MV-4-11 (cell line): ENCODE measurements around the gene LYL1.
A peak's percentile ranks its signal among the peaks of the same experiment; 100 is the strongest.

Source experiments
- DNase-seq: peaks from one replicate; lab custom pipeline; 2025; lab: John Stamatoyannopoulos, UW

LYL1 gene

DNA sequence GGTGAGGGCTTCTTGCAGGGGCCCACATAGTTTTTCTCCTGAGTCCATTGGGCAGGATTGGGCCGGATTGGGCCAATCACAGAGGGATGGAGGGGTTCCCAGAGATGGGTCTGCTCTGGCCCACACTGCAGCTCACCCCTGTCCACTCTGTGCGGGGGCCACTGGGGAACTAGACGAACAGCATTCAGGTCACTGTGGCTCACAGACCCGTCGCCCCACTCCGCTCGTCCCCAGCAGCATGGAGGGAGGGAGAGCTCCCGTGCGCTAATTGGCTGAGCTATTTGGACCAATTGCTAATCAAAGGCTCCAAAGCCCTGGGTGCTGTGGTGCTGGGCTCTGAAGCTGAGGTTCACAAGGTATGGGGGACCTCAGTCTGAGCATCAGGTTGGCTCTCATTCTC lies 26.7 kb upstream of the LYL1 start:
- no peak for DNase-seq

DNA sequence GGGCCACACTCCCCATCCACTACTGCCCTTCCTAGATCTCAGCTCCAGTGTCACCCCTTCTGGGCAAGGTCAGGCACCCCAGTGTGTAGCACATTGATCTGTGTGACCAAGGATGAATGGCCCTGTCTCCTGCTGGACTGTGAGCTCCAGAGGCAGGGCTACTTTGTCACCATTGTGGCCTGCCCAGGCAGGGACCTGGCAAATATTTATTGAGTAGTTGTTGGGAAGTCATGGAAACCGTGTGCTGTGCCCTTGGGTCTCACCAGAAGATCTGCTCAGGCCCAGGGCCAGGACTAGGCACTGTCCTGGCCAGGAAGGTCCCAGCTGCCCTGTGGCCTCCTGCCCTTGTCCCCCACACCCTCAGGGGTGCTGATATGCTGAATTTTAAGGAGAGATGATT lies 25.9 kb upstream of the LYL1 start:
- no peak for DNase-seq

DNA sequence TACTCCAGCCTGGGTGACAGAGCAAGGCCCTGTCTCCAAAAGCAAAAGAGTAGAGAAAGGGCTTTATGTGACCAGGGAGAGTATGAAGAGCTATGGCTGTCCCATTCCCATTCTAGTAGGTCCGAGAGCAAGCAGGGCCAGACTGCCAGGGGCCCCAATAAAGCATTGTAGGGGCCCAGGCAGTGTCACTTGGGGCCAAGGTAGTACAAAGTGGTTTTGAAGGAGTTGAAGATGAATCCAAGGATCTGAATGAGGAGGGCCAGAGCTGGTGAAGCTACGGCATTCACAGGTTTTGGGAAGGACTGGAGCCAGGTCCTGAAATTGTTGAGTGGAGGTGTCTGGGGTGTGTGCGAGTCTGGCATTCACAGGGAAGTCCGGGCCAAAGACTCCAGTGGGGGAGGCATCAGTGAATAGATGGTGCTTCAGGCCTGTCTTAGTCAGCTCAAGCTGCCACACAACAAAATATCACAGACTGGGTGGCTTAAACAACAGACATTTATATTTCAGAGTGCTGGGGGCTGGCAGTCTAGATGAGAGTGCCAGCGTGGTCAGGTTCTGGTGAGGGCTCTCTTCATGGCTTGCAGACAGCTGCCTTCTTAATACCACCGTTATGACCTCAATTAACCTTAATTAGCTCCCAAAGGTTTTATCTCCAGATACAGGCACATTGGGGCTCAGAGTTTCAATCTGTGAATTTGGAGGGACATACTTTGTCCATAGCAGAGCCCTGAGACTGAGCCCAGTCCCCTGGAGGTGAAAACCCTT lies 25.3 kb upstream of the LYL1 start:
- DNase-seq: no peak

DNA sequence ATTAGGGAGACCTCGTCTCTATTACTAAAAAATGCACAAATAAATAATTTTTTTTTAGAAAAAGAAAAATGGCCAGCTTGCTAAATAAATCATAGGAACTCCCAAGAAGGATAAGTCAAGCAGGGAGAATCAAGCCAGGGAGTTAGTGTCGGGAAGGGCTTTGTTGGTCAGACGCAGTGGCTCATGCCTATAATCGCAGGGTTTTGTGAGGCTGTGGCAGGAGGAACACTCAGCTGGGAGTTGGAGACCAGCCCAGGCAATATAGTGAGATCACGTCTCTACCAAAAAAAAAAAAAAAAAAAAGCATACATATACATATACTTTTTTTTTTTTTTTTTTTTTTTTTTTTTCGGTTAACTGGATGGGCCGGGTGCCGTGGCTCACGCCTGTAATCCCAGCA lies 24.4 kb upstream of the LYL1 start:
- DNase-seq: no peak

DNA sequence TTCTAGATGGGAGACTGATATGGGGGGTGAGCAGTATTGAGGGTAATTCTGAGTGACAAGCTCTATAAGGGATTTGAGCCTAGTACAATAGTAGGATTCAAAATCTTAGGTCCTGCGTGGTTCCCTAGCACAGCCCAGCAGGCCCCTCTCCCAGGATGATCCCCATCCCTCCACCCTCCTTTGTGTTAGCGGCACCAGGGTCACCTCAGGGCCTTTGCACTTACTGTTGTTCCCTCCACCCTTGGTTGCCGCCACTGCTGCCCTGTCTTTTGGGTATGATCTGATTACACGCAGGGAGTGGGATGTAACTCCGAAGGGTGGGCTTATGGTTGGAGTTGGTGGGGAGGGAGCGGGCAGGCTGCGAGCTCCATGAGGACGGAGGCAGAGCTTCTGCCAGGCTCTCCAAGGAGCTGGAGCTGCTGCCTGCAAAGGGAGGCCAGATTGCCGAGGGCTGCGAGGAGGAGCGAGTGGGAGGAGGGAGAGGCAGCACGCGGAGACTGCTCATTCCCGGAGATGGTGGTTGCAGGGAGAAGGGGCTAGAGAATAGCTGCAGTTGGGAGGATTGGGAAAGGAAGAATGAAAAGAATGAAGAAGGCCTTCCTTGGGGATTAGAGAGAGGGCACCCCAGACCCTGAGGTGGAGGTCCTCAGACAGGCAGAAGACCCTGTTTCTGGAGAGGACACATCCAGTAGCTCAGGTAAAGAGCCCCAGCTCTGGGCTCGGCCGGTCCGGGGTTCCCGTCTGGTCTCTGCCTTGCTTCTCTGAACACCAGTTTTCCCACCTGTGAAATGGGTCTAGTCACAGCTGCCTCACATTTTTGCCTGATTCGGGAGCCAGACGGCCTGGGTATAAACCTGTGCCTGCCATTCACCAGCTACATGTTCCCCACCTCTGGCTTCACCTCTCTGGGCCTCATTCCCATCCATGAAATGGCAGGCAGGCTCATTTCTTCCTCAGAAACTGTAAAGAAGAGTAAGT lies 20.6 kb upstream of the LYL1 start:
- no peak for DNase-seq

DNA sequence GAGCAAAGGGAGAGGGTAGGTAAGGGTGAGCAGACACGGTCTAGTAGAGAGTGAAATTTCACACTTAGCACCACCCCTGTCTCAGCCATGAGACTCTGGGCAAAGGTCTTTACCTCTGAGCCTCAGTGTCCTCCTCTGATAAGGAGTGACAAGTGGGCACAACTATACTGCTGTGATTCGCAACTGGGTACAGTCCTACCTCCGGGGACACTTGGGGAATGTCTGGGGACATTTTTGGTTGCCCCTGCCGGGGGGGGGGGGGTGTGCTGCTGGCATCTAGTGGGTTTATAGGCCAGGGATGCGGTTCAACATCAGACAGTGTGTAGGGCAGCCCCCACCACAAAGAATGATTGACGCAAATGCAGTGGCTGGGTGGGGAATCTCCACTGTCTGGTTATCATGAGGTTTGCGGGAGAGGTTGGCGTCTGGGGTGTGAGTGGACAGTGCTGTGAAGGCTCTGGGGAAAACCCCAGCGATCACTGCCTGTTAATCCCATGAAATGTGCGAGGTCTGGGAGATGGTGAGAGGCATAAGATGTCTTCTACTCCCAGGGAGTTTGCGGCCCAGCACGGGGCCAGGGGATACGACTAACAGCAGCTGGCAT lies 19.7 kb upstream of the LYL1 start:
- no peak for DNase-seq

DNA sequence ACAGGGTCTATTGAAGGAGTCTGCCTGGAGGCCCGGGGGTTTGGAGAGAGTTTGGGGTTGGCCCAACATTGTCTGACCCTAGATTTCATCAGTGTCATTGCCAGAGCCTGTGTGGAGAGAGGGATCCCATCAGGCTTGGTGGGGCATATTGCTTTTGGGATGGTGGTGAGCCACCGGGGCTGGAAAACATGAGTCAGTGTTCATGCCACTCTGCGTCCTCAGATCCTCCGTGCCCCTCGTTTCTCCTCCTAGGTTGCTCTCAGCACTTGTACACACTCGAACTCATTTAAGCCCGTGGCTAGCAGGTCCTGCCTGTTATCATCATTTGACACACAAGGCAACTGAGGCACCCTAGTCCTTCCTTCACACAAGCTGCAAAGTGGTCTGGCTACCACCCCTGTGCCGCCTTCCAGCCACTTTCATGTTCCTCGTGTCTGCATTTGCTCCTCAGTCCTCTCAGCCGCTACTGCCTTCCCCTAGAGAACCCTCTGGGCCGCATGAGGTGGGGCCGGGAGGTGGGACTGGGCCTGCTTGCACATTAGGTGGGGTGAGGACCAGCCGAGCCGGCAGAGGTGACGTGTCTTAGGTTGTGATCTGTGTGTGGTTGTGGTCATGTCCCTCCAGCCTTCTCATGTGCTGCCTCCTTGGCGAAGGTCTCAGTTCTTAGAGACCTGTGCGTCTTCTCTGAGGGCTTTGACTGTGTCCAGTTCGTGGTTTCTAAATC lies 19.1 kb upstream of the LYL1 start:
- no peak for DNase-seq

DNA sequence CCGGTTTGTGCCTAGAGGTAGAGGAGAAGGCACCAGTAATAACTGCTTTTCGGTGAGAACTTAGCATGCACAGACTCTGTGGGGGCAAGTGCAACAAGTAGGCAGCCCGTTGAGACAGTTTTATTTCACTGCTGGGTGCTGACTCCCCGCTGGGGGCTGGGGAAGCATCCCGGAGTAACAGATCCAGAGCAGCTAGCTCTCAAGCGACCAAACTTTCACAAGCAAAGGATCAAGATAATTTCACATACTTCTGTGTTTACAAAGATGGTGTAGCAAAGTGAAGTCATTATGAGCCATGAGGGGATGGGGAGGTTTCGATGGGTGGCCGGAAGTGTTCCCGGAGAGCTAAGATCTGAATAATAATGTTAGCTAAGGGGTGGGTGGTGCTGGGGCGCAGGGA lies 18.2 kb upstream of the LYL1 start:
- DNase-seq: no peak

DNA sequence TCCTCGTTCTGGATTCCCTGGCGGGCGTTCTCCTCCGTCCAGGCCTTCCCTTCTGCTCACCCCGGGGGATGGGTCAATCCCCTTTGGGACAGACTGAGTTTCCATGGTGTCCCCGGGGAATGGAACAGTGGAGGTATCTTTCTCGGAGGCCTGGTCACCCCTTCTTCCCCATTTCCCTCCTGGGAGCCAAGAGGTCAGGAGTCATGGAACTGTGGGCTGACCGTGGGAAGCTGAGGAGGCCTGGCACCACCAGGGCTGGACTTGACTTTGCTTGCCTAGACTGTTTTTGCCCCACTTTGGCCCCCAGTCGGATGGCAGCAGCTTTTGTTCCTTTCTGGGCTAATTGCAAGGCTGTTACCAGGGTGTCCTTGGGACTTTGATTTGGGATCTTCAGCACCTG lies 17.4 kb upstream of the LYL1 start:
- DNase-seq: no peak

DNA sequence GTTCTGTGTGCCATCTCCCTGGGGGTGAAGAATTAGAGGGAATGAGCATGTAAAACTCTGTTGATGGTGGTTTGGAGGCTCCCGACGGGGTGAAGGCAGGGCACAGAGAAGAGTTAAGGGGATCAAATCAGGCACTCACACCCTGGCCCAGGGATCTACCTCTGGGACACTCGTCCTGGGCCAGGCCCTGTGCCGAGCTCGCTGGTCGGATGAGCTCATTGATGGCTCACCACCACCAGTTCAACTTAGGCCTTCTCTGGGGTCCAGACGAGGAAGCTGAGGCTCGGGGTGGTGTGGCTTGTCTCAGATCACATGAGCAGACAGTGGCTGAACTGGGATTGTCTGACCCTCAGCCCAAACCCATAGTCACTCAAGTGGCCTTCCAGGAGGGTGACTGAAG lies 17.0 kb upstream of the LYL1 start:
- no peak for DNase-seq

DNA sequence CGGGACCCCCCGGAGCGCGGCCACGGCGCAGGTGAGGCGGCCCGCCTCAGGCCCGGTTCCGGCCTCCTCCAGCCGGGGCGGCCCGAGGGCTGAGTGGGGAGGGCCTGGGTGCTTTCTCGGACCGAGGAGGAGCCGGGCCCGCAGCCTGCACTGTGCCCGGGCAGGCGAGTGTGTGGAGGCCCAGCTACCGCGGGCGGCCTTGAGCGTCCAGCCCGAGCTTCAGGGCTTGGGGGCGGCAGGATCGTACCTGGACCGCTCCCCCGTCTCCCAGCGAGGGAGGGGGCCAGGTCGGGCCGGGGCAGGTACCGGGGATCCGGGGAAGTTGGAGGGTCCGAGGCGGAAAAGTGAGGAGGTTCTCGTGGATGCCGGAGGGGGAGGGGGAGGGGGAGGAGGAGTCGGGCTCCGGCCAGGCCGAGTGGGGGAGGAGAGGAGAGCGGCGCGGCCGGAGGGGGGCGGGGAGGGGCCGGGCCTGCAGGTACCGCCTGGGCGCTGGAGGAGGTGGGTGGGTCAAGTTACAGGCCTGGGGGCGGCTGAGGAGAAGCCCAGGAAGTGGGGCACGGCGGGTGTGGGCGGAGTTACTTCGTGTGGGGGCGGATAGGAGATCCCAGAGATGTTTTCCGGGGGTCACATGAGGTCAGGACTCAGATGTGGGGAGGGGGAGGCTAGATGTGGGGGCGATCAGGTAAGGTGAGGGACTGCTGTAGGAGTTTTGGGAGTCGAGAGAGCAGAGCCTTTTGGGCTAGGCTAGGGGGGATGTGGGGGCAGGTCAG lies 16.0 kb upstream of the LYL1 start:
- DNase-seq: no peak

DNA sequence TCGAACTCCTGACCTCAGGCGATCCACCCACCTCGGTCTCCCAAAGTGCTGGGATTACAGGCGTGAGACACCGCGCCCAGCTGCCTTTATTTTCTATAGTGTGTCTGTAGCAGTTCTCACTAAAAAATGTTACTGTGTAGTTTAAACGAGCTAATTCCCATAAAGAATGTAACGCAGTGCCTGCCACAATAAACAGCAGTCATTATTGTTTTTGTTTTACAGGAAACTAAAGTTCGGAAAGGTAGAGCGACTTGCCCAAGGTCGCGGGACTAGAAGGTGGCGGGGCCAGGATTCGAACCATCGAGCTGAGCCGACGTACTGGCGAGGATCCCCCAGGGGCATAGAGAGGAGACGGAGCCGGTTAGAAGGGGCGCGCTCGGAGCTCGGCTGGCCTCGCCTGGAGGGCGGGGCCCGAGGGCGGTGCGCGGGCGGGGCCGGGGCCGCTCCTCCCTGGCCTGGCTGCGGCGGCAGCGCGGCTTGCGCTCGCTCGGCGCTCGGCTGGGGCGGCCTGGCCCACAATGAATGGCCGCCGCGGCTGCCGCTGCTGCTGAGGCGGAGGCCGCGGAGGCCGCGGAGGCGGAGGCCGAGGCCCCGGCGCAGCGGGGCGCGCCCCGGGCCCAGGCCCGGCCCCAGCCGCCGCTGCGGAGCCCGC lies 15.2 kb upstream of the LYL1 start, which contains the start of gene NACC1:
Gene NACC1 (plus strand): TSS at position 493 of the 652 bp plus-strand sequence. CDS start 16,944 bp downstream, outside the sequence.
- peak; percentile 88 for DNase-seq

DNA sequence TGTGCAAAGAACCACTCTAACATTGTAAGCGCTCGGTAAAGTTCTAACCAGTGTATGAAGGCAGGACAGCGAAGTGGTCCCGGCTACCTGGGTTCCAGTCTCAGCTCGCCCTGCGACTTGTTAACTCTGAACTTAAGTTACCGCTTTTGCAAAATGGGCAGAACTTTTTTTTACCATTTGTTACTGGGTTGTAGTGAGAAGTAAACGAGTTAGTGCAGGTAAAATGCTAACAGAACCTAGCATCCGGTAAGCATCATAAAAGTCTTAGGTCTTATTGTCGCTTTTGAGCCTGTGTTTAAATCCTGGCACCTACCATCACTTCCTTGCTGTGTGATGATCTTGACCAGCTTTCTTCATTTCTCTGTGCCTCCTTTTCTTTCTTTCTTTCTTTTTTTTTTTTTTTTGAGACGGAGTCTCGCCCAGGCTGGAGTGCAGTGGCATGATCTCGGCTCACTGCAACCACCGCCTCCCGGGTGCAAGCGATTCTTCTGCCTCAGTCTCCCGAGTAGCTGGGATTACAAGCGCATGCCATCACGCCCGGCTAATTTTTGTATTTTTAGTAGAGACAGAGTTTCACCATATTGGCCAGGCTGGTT lies 14.6 kb upstream of the LYL1 start:
- DNase-seq: no peak

DNA sequence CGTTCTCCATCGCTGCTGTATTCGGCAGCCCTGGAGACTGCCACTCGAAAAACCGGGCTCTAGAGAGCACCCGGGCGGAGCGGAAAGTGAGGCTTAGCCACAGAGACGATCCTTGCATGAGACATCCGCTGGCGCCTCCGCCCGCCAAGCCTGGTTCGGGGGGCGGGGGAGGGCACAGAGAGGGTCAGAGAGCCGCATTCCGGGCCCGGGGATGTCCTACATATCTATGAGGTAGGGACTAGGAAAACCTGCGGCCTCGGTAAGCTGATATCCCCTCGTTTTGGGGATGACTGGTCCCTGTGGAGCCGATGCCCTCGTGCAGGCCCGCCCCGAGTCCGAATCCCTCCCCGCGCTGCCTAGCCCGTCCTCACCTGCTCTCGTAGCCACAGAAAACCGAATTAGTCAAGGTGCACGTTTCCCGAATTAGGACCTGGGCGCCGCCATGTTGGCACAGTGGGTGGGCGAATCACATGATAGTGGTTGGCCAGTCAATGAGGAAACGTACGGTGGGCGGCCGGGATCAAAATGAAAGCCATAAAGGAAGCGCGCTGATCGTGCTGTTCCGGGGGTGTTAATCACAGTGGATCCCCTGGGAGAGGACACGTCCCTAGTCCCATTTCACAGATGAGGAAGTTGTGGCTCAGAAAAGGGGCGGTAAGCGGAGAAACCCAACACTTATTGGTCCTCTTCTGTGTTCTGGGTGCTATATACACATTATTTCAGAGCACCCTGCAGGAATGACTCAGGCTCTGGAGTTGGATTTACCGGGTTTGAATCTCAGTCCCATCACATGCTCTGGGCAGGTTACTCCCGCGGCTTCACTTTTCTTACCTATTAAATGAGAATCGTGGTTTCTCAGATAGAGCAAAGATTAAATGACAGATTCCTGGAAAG lies 13.9 kb upstream of the LYL1 start, which contains the start of gene TRMT1:
Gene TRMT1 (minus strand): TSS at position 459 of the 894 bp plus-strand sequence. CDS start 341 bp downstream, at position 118.
- peak; percentile 97 for DNase-seq

DNA sequence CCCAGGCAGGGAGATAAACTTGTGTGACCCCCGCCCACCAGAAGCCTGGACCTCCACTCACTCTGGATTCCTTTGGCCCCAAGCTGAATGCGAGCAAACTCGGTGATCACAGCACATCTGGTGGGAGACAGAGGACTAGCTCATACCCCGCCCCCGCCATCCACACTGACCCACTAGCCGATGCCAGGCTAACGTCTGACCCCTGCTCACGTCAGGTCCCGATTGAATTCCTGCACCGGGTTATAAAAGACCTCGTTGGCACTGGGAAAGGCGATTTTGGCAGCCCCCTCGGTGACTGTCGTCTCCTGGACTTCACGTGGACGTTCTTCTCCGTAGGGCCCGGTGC lies 13.3 kb upstream of the LYL1 start:
- DNase-seq: no peak

DNA sequence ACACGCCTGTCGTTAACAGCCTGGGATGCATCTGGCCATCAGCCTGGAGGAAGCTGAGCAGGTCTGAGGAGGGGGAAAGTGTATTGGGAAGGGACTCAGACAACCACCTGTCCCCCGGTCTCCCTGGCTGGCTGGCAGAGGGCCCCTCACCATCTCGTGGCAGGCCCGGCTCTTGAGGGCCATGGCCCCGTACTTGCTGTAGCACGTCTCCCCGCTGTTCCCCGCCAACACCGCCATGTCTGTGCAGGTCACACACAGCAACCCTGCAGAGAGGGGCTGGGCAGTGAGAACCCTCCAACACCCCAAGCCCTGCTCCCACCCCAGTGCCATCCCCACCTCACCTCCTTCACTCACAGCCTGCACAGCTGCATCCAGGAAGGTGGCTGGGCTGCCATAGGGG lies 9.9 kb upstream of the LYL1 start:
- no peak for DNase-seq

DNA sequence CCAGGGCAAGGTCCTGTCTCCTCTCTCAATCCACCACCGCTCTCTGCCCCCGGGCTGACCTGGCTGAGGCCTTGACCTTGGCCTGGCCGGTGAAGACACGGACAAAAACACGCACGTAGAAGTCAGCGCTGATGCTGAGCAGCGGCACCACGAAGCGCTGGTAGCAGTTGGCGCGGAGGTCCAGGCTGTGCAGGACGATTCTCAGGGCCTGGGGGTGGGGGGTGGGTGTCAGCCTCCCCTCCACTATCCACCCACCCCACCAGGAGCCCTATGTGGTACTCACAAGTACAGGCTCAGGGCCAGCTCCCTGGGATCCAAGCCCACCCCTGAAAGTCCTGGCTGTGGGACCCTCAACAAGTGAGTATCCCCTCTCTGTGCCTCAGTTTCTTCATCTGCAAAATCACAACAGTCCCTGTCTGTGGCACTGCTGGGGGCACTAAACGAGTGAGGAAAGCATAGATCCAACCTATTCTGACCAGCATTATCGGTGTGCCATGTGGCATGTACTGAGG lies 7.5 kb upstream of the LYL1 start:
- no peak for DNase-seq

DNA sequence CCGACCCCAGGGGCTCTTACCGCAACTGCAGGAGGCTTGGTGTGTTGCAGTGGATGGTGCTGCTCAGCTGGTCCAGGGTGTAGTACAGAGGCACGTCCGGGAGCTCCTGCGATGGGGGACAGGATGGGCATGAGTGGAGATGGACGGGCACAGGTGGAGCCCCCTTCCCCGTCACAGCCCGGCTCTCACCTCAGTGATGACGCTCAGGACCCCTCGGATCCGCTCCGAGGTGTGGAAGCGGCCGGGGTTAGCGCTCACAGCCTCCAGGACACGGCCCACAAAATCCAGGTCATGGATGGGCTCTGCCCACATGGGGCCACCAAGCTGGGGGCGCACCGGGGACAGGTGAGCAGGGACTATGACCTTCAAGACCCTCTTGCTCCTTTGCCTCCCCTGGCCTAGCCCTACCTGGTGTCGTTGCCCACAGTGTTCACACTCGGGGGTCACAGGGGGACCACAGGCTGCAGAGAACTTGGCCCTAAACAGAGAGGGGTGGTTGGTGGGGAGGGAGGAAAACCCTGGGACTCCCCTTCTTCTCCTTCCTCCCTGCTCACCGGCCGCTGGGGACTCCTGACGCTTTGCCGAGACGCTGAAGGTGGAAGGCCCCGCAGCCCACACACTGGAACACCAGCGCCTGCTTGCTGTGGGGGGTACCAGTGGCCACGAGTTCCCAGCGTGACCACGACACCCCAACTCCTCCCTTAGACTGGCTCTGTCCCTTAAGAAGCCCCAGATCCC lies 6.9 kb upstream of the LYL1 start:
- no peak for DNase-seq
